H1 (cell line): Measurements from ENCODE around the gene IRGQ. TPM values are rescaled to one million over a fixed set of nuclear protein-coding genes. Genes with fewer than 3 reads are reported as not detected.

Experiments used
- CTCF ChIP-seq, 3 experiments: IDR thresholded peaks; 1 replicate in 2 of 3; 2 replicates in 1 of 3; pipeline versions ENCODE4 v1.5.1 to v1.6.1; 2011; ENCODE audit warnings: low read length in 3 of 3, mild to moderate bottlenecking in 3 of 3, inconsistent platforms in 2 of 3, low read depth in 1 of 3, moderate library complexity in 1 of 3; ENCODE audit not compliant: insufficient read depth in 1 of 3; ENCODE audit errors: control extremely low read depth in 1 of 3
- MAFK ChIP-seq: IDR thresholded peaks from 2 replicates; pipeline ENCODE4 v1.6.1; 2012; ENCODE audit warnings: low read depth, mild to moderate bottlenecking, improper control_type of control experiment, low read length
- polyA plus RNA-seq, 7 experiments: library from polyadenylated mRNA; depleted of rRNA in 3 of 7; stranded (reverse) in 5 of 7; unstranded in 2 of 7; fragments of >200 nt in 5 of 7; fragments of 200-250 nt in 2 of 7; gene quantifications; 1 replicate in 5 of 7; 2 replicates in 1 of 7; 4 replicates in 1 of 7; pipeline versions ENCODE4 v1.2.1 to v1.2.3, GENCODE V29; 2011 to 2013; ENCODE audit warnings: missing spikeins in 2 of 7, mixed read lengths in 2 of 7
- total RNA-seq: library from RNA; stranded (reverse); fragmentation: NEBNext Ultra II Directional; extraction: Animal tissue kit (Norgen Biotek cat#: 25700); gene quantifications from 2 replicates; pipeline ENCODE4 v1.2.1, GENCODE V29; 2021
- TF ChIP-seq, protein P1 (sequence below): fragments of 300-600 bp; sonication (generic); IDR thresholded peaks from 2 replicates; pipeline ENCODE4 v1.7.1; 2012; ENCODE audit warnings: low read length, moderate library complexity, mild to moderate bottlenecking, inconsistent platforms; ENCODE audit not compliant: insufficient replicate concordance

The IRGQ gene
- total and polyA plus RNA-seq, 2 of the 8 experiments (the other 6 are each of a cell fraction or from before 2014, with no cell fraction given) = 16.0 to 42.9 TPM

DNA sequence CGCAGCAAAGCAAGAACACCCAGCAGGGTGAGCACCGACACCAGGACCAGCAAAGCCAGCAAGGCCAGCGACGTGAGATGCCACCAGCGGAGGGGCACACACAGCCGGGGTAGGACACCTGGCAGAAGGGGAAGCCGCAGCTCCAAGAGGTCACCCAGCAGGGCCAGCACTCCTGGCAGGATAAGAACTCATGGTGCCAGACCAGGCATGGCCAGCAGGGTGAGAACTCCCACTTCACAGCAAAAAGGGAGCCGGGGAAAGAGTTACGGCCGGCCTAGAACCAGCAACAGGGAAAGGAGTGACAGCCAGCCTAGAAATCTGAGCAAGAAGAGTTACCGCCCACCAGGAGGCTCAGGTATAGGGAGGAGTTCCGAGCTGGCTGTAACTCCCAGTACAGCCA, 16.4 kb upstream of the IRGQ start (continued):
- TF ChIP-seq, protein P1, sequence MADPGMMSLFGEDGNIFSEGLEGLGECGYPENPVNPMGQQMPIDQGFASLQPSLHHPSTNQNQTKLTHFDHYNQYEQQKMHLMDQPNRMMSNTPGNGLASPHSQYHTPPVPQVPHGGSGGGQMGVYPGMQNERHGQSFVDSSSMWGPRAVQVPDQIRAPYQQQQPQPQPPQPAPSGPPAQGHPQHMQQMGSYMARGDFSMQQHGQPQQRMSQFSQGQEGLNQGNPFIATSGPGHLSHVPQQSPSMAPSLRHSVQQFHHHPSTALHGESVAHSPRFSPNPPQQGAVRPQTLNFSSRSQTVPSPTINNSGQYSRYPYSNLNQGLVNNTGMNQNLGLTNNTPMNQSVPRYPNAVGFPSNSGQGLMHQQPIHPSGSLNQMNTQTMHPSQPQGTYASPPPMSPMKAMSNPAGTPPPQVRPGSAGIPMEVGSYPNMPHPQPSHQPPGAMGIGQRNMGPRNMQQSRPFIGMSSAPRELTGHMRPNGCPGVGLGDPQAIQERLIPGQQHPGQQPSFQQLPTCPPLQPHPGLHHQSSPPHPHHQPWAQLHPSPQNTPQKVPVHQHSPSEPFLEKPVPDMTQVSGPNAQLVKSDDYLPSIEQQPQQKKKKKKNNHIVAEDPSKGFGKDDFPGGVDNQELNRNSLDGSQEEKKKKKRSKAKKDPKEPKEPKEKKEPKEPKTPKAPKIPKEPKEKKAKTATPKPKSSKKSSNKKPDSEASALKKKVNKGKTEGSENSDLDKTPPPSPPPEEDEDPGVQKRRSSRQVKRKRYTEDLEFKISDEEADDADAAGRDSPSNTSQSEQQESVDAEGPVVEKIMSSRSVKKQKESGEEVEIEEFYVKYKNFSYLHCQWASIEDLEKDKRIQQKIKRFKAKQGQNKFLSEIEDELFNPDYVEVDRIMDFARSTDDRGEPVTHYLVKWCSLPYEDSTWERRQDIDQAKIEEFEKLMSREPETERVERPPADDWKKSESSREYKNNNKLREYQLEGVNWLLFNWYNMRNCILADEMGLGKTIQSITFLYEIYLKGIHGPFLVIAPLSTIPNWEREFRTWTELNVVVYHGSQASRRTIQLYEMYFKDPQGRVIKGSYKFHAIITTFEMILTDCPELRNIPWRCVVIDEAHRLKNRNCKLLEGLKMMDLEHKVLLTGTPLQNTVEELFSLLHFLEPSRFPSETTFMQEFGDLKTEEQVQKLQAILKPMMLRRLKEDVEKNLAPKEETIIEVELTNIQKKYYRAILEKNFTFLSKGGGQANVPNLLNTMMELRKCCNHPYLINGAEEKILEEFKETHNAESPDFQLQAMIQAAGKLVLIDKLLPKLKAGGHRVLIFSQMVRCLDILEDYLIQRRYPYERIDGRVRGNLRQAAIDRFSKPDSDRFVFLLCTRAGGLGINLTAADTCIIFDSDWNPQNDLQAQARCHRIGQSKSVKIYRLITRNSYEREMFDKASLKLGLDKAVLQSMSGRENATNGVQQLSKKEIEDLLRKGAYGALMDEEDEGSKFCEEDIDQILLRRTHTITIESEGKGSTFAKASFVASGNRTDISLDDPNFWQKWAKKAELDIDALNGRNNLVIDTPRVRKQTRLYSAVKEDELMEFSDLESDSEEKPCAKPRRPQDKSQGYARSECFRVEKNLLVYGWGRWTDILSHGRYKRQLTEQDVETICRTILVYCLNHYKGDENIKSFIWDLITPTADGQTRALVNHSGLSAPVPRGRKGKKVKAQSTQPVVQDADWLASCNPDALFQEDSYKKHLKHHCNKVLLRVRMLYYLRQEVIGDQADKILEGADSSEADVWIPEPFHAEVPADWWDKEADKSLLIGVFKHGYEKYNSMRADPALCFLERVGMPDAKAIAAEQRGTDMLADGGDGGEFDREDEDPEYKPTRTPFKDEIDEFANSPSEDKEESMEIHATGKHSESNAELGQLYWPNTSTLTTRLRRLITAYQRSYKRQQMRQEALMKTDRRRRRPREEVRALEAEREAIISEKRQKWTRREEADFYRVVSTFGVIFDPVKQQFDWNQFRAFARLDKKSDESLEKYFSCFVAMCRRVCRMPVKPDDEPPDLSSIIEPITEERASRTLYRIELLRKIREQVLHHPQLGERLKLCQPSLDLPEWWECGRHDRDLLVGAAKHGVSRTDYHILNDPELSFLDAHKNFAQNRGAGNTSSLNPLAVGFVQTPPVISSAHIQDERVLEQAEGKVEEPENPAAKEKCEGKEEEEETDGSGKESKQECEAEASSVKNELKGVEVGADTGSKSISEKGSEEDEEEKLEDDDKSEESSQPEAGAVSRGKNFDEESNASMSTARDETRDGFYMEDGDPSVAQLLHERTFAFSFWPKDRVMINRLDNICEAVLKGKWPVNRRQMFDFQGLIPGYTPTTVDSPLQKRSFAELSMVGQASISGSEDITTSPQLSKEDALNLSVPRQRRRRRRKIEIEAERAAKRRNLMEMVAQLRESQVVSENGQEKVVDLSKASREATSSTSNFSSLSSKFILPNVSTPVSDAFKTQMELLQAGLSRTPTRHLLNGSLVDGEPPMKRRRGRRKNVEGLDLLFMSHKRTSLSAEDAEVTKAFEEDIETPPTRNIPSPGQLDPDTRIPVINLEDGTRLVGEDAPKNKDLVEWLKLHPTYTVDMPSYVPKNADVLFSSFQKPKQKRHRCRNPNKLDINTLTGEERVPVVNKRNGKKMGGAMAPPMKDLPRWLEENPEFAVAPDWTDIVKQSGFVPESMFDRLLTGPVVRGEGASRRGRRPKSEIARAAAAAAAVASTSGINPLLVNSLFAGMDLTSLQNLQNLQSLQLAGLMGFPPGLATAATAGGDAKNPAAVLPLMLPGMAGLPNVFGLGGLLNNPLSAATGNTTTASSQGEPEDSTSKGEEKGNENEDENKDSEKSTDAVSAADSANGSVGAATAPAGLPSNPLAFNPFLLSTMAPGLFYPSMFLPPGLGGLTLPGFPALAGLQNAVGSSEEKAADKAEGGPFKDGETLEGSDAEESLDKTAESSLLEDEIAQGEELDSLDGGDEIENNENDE = no peak
- TF ChIP-seq CTCF (IDR thresholded peaks at IDR 0.05; ENCODE audit: control extremely low read depth in 1 of 3, insufficient read depth in 1 of 3, low read depth in 1 of 3, low read length in 3 of 3) (0 out of 4 replicates have a peak, but pooled peaks of 1 of the 3 experiments have one; percentile 10), MAFK (no peak)
